Lower lobe of right lung (tissue), 2 donors: Measurements from ENCODE around the gene F5. TPM values are rescaled to one million over a fixed set of nuclear protein-coding genes. Genes with fewer than 3 reads are reported as not detected.

Experiments used
- ATAC-seq, 2 donors: fragments of 200-7000 bp; cut with Tn5 transposase; one replicate each; pipeline ENCODE4 v1.9.1; 2020 to 2022; ENCODE audit warnings: mild to moderate bottlenecking in 2 of 2, moderate library complexity in 2 of 2
- DNase-seq: peaks from one replicate; pipeline ENCODE4 v3.0.0-alpha.2; 2020
- H3K27ac ChIP-seq: fragments of 200-600 bp; one replicate; pipeline ENCODE4 v1.8.0; 2022
- H3K27me3 ChIP-seq: fragments of 200-600 bp; one replicate; pipeline ENCODE4 v1.8.0; 2022; ENCODE audit warnings: low read depth
- H3K36me3 ChIP-seq: fragments of 200-600 bp; one replicate; pipeline ENCODE4 v1.8.0; 2022; ENCODE audit warnings: mild to moderate bottlenecking
- H3K4me1 ChIP-seq: fragments of 200-600 bp; one replicate; pipeline ENCODE4 v1.8.0; 2022
- H3K4me3 ChIP-seq: fragments of 200-600 bp; one replicate; pipeline ENCODE4 v1.8.0; 2022; ENCODE audit warnings: mild to moderate bottlenecking
- H3K9me3 ChIP-seq: fragments of 200-600 bp; one replicate; pipeline ENCODE4 v1.8.0; 2022
- intact Hi-C: fragments of 100-400 bp; cut with DNase I; formaldehyde crosslinking; loops from one replicate; pipeline ENCODE4 v1.11.0; 2022
- total RNA-seq: library from RNA; stranded (reverse); fragmentation: NEBNext Ultra II Directional; extraction: Animal tissue kit (Norgen Biotek cat#: 25700); gene quantifications from one replicate; pipeline ENCODE4 v1.2.1, GENCODE V29; 2021
- TF ChIP-seq, protein P1 (sequence below): fragments of 200-600 bp; IDR thresholded peaks from one replicate; pipeline ENCODE4 v1.8.0; 2022; ENCODE audit warnings: antibody characterized with exemption, mild to moderate bottlenecking
- donor health status: DM: no; HTN: yes; CAD: no; lungs with severe emphysema.

F5 gene
- total RNA-seq, 1 donor from 2014 or later: 4.2 TPM

DNA sequence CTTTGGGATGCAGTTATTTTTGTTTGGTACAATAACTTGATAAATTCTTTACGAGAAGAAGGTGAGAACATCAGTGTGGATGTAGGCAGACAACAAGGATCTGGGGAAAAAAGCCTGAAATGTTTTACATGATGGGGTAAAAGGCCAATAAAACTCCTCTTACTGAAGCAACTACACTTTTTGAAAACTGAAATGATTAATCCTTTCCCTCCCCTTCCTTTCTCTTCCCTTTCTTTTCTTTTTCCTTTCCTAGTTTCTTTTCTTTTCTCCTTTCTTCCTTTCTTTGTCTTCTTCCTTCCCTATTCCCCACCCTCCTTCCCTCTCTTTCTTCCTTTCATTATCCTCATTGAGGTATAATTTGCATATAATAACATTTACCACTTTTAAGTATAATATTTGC lies 24.6 kb downstream of the F5 start:
- intact Hi-C loops: no loop called here
- H3K9me3 ChIP-seq: peaks cover 5% of the 10 kb centered on the region
- no peak overlapping the region for H3K27ac ChIP-seq
- no peaks in the 10 kb centered on the region for H3K4me1 ChIP-seq
- DNase-seq (no peak), ATAC-seq (no peak)
- no peaks in the 10 kb centered on the region for H3K27me3 ChIP-seq
- TF ChIP-seq, protein P1, sequence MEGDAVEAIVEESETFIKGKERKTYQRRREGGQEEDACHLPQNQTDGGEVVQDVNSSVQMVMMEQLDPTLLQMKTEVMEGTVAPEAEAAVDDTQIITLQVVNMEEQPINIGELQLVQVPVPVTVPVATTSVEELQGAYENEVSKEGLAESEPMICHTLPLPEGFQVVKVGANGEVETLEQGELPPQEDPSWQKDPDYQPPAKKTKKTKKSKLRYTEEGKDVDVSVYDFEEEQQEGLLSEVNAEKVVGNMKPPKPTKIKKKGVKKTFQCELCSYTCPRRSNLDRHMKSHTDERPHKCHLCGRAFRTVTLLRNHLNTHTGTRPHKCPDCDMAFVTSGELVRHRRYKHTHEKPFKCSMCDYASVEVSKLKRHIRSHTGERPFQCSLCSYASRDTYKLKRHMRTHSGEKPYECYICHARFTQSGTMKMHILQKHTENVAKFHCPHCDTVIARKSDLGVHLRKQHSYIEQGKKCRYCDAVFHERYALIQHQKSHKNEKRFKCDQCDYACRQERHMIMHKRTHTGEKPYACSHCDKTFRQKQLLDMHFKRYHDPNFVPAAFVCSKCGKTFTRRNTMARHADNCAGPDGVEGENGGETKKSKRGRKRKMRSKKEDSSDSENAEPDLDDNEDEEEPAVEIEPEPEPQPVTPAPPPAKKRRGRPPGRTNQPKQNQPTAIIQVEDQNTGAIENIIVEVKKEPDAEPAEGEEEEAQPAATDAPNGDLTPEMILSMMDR: no peak
- H3K4me3 ChIP-seq: no peak overlapping the region
- H3K36me3 ChIP-seq: no peaks in the 10 kb centered on the region

DNA sequence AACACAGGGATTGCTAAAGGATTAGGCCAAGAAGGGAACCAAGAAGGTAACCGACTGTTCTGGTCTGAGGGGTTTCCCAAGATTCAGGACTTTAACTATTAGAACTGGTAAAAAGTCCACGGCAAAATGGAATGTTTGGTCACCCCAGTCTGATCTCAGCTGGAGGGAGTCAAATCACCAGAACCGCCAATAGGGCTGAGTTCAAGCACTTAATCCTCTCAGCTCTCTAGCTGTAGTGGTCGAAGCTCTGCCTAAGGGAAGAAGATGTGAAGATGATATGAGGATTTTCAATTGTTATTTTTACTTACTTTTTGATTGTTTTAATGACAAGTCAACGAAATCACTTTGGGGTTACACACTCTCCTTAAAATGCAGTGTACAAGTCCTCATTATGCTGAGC lies 29.1 kb downstream of the F5 start:
- intact Hi-C loops: no loop called here
- no peak for DNase-seq
- no peak overlapping the region for H3K27ac ChIP-seq

DNA sequence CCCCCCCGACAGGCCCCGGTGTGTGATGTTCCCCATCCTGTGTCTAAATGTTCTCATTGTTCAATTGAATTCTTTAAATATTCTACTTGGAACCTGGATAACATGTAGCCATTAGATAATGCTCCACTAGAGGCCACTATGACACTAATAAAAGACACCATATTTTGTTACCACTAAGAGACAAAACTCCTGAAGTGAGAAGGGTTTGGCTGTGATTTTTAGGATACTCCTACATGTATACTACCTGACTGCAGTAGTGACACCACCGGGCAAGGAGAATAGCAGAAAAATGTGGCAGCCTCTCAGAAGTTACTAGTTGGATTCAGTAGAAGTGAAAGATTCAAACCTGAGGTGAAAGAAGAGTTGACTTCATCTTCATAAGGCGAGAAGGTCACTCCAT lies 36.0 kb downstream of the F5 start:
- DNase-seq: no peak
- intact Hi-C loops: no loop called here
- Histone ChIP-seq H3K27ac (no peak overlapping the region), H3K9me3 (no peaks in the 10 kb centered on the region), H3K27me3 (no peaks in the 10 kb centered on the region), H3K4me3 (no peak overlapping the region), H3K36me3 (no peaks in the 10 kb centered on the region), H3K4me1 (no peaks in the 10 kb centered on the region)
- TF ChIP-seq, protein P1: peak; percentile 46
- peak in 1 of 2 donors; percentile 63 for ATAC-seq

More for the DNA sequence above, 29.1 kb downstream of the F5 start:
- ATAC-seq: no peak
- H3K9me3 ChIP-seq: no peaks in the 10 kb centered on the region
- no peaks in the 10 kb centered on the region for H3K4me1 ChIP-seq
- TF ChIP-seq, protein P1: no peak
- no peaks in the 10 kb centered on the region for H3K36me3 ChIP-seq
- no peak overlapping the region for H3K4me3 ChIP-seq
- no peaks in the 10 kb centered on the region for H3K27me3 ChIP-seq

DNA sequence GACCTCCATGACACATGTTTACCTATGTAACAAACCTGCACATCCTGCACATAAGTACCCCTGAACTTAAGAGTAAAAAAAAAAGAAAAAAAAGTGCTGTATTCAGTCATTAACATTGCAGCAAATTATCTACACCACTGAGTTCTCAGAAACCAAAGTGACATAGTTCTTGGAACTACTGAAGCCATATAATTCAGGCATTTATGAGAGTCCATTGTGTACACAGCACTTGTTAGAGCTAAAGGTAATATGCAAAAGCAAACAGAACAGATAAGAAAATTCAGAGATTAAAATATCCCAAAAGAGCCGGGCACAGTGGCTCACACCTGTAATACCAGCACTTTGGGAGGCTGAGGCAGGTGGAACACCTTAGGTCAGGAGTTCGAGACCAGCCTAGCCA lies 38.0 kb downstream of the F5 start:
- Histone ChIP-seq H3K27me3 (no peaks in the 10 kb centered on the region), H3K36me3 (no peaks in the 10 kb centered on the region), H3K4me1 (no peaks in the 10 kb centered on the region), H3K4me3 (no peak overlapping the region), H3K9me3 (no peaks in the 10 kb centered on the region), H3K27ac (no peak overlapping the region)
- TF ChIP-seq, protein P1: no peak
- ATAC-seq: no peak
- no peak for DNase-seq
- intact Hi-C loops: loop anchor here (10.0 kb wide), 1 partner anchor 83 kb away; no protein-coding TSS in a partner anchor

DNA sequence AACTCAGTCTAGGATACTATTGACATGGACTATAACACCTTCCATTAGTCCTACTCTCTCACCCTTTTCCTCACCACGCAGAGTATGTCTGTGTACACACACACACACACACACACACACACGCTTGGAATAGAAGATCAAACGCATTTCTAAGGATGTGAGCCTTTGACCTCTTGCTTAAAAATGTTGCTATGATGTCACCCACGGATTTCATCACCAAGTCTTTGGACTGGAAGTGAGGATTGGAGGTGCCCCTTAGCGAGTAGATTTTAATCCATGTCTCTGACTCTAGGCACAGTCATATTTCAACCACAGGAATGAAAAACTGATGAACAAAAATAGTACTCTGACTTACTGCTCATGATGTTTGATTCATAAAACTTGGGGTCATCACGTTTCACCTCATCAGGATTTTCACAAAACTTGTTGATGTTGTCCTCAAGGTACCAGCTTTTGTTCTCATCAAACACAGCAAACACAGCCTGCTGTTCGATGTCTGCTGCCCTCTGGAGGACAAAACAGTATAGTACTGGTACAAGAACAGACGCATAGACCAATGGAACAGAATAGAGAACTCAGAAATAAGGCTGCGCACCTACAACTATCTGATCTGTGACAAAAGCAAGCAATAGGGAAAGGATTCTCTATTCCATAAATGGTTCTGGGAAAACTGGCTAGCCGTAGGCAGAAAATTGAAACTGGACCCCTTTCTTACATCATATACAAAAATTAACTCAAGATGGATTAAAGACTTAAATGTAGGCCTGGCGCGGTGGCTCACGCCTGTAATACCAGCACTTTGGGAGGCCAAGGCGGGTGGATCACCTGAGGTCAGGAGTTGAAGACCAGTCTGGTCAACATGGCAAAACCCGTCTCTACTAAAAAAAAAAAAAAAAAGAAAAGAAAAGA lies 39.9 kb downstream of the F5 start:
- H3K27me3 ChIP-seq: no peaks in the 10 kb centered on the region
- TF ChIP-seq, protein P1: peak; percentile 79
- H3K4me1 ChIP-seq: no peaks in the 10 kb centered on the region
- H3K9me3 ChIP-seq: no peaks in the 10 kb centered on the region
- H3K4me3 ChIP-seq: no peak overlapping the region
- intact Hi-C loops: loop anchor here (10.0 kb wide), 1 partner anchor 82 kb away; no protein-coding TSS in a partner anchor
- no peaks in the 10 kb centered on the region for H3K36me3 ChIP-seq
- ATAC-seq: peak; percentile 90 to 91
- no peak for DNase-seq
- no peak overlapping the region for H3K27ac ChIP-seq
